ENCODE results near the gene MCUR1.
"Not testable (repeated sequence)": the region's sequence is repeated elsewhere in the genome, so short reads cannot be mapped to it uniquely, and the experiment has no call there.

MCUR1 gene

GRCh38 chr6:13776602-13777001 lies 37.8 kb downstream of the MCUR1 start:
- DNase-seq (ENCODE audit: low read depth), result no peak

- not testable (repeated sequence) for DNase-seq (ENCODE audit: low read depth)
Observed at GRCh38 chr6:13775466-13775865, 38.9 kb downstream of the MCUR1 start.

- DNase-seq (ENCODE audit: low read depth), result not testable (repeated sequence)
Observed at GRCh38 chr6:13772358-13773030, 41.9 kb downstream of the MCUR1 start.

- peak; percentile 9 for DNase-seq (ENCODE audit: low read depth)
Observed at GRCh38 chr6:13769655-13770053, 44.7 kb downstream of the MCUR1 start.

- no peak for DNase-seq (ENCODE audit: low read depth)
Observed at GRCh38 chr6:13769034-13769654, 45.2 kb downstream of the MCUR1 start.

GRCh38 chr6:13767121-13767808 lies 47.1 kb downstream of the MCUR1 start:
- DNase-seq (ENCODE audit: low read depth), result peak; percentile 21

- no peak for DNase-seq (ENCODE audit: low read depth)
Observed at GRCh38 chr6:13766201-13766634, 48.1 kb downstream of the MCUR1 start.

GRCh38 chr6:13765570-13765969 lies 48.8 kb downstream of the MCUR1 start:
- DNase-seq (ENCODE audit: low read depth), result no peak

- DNase-seq (ENCODE audit: low read depth), result no peak
Observed at GRCh38 chr6:13764996-13765395, 49.4 kb downstream of the MCUR1 start.

- no peak for DNase-seq (ENCODE audit: low read depth)
Observed at GRCh38 chr6:13763740-13764381, 50.5 kb downstream of the MCUR1 start.

GRCh38 chr6:13762611-13763441 lies 51.5 kb downstream of the MCUR1 start:
- no peak for DNase-seq (ENCODE audit: low read depth)

GRCh38 chr6:13761361-13762036 lies 52.9 kb downstream of the MCUR1 start:
- DNase-seq (ENCODE audit: low read depth), result no peak

GRCh38 chr6:13760307-13761304 lies 53.8 kb downstream of the MCUR1 start:
- DNase-seq (ENCODE audit: low read depth), result no peak

GRCh38 chr6:13759025-13759424 lies 55.3 kb downstream of the MCUR1 start:
- no peak for DNase-seq (ENCODE audit: low read depth)

- DNase-seq (ENCODE audit: low read depth), result no peak
Observed at GRCh38 chr6:13754644-13755043, 59.7 kb downstream of the MCUR1 start.

GRCh38 chr6:13743736-13744127 lies 70.6 kb downstream of the MCUR1 start:
- DNase-seq (ENCODE audit: low read depth), result no peak

GRCh38 chr6:13742961-13743735 lies 71.2 kb downstream of the MCUR1 start:
- DNase-seq (ENCODE audit: low read depth), result no peak

GRCh38 chr6:13741365-13741764 lies 73.0 kb downstream of the MCUR1 start:
- no peak for DNase-seq (ENCODE audit: low read depth)

Measured in stimulated activated CD4-positive, alpha-beta T cell treated with anti-CD3 and anti-CD28 coated beads, Interleukin-2, amount 100 ng/mL, for 4 hours (primary cell).